ENCODE data around the gene RNASET2.

The RNASET2 gene

GRCh38 chr6:166959911-166960608, 3.7 kb upstream of the RNASET2 start:
- no peak for TF ChIP-seq CTCF (IDR thresholded peaks at IDR 0.05; ENCODE audit: extremely low read depth, insufficient read depth, missing control alignments)
- DNase-seq (ENCODE audit: low spot score), result no peak
- in situ Hi-C loops (cut with MboI; ENCODE audit: low pct_unique_long_range_greater_than_20kb, low sequenced_read_pairs, unreplicated experiment), result loop anchor here (25.0 kb wide), 1 partner anchor 173 kb away; no protein-coding TSS in a partner anchor

- no peak for TF ChIP-seq CTCF (IDR thresholded peaks at IDR 0.05; ENCODE audit: extremely low read depth, insufficient read depth, missing control alignments)
- DNase-seq (ENCODE audit: low spot score), result no peak
- in situ Hi-C loops (cut with MboI; ENCODE audit: low pct_unique_long_range_greater_than_20kb, low sequenced_read_pairs, unreplicated experiment), result loop anchor here (25.0 kb wide), 1 partner anchor 172 kb away; no protein-coding TSS in a partner anchor
Observed at GRCh38 chr6:166958926-166959861, 2.8 kb upstream of the RNASET2 start.

GRCh38 chr6:166957805-166958076, 1.4 kb upstream of the RNASET2 start:
- in situ Hi-C loops (cut with MboI; ENCODE audit: low pct_unique_long_range_greater_than_20kb, low sequenced_read_pairs, unreplicated experiment), result loop anchor here (25.0 kb wide), 1 partner anchor 170 kb away; no protein-coding TSS in a partner anchor
- no peak for TF ChIP-seq CTCF (IDR thresholded peaks at IDR 0.05; ENCODE audit: extremely low read depth, insufficient read depth, missing control alignments)
- no peak for DNase-seq (ENCODE audit: low spot score)

GRCh38 chr6:166957087-166957804, 896 bp upstream of the RNASET2 start:
- peak; percentile 15 for TF ChIP-seq CTCF (IDR thresholded peaks at IDR 0.05; ENCODE audit: extremely low read depth, insufficient read depth, missing control alignments)
- in situ Hi-C loops (cut with MboI; ENCODE audit: low pct_unique_long_range_greater_than_20kb, low sequenced_read_pairs, unreplicated experiment), result loop anchor here (25.0 kb wide), 1 partner anchor 170 kb away; no protein-coding TSS in a partner anchor
- DNase-seq (ENCODE audit: low spot score), result peak; percentile 45

- no peak for TF ChIP-seq CTCF (IDR thresholded peaks at IDR 0.05; ENCODE audit: extremely low read depth, insufficient read depth, missing control alignments)
- no peak for DNase-seq (ENCODE audit: low spot score)
- in situ Hi-C loops (cut with MboI; ENCODE audit: low pct_unique_long_range_greater_than_20kb, low sequenced_read_pairs, unreplicated experiment), result loop anchor here (25.0 kb wide), 1 partner anchor 169 kb away; no protein-coding TSS in a partner anchor
Observed at GRCh38 chr6:166955865-166956443, 396 bp downstream of the RNASET2 start.
